SK-N-SH (cell line): ENCODE results near the gene EAF1.

Source experiments
- EZH2phosphoT487 ChIP-seq: fragments of 200-600 bp; sonication (generic); IDR thresholded peaks from 2 replicates; pipeline ENCODE4 v1.6.1; 2017; ENCODE audit warnings: low read depth, mixed run types, mild to moderate bottlenecking, antibody characterized with exemption, moderate library complexity, borderline replicate concordance
- RAD21 ChIP-seq: IDR thresholded peaks from 2 replicates; pipeline ENCODE4 v1.6.1; 2012; ENCODE audit warnings: mild to moderate bottlenecking, low read length

- TF ChIP-seq EZH2phosphoT487 (no peak), RAD21 (peak; percentile 65)
Observed at GRCh38 chr3:15405448-15406050, 21.8 kb upstream of the EAF1 start.
